ENCODE results near the gene CDAN1. TPM values are rescaled to one million over a fixed set of nuclear protein-coding genes. Genes with fewer than 3 reads are reported as not detected.
"Not testable (repeated sequence)": the region's sequence is repeated elsewhere in the genome, so short reads cannot be mapped to it uniquely, and the experiment has no call there.

The CDAN1 gene
- polyA plus RNA-seq (2012; ENCODE audit: low read depth, missing spikeins): 5.0 TPM

DNA sequence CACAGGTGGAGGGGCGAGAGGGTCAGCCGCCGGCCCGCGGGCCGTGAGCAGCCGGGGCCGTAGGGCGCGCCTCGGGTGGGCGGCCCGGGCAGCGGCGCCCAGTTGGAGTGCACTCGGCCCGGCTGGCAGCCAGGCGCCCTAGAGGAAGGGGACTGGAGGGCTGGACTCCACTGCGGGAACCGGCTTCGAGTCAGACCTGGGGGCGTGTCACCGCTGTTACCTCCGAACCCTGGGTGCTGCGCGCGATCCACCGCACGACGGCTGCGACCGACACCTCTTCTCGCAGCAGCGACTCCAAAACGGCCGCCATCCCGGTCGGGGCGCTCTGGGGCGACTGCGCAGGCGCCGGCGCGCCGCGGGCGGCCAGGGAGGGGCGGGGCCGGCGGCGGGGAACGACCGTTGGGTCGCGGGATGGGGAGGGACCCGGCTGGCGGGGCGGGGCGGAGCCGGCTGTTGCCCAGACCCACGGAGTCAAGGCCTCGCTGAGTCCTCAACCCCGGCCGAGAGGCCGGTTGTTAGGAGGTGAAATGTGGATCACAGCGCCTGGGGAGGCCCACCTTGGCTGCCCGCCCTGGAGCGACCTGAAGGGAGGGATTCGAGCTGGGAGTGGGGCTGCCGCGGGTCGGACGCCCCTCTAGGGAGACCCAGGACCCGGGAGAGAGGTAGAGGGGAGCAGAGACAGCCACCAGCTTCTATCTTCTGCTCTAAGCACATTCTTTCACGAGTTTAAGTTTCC is at the start of gene CDAN1:
Gene CDAN1 (minus strand): TSS at position 336 of the 736 bp plus-strand sequence. CDS start 26 bp downstream, at position 310.
- DNase-seq (ENCODE audit: insufficient read length, low spot score): peak; percentile 99
- peak; percentile 97 for FAIRE-seq
- TF ChIP-seq POU2F2 (IDR thresholded peaks at IDR 0.05; ENCODE audit: low read depth, low read length) (no peak), POLR2AphosphoS5 (IDR thresholded peaks at IDR 0.05; ENCODE audit: low read depth, low read length) (peak; percentile 69), SPI1 (IDR thresholded peaks at IDR 0.05; ENCODE audit: low read depth, low read length) (no peak), POLR2A (IDR thresholded peaks at IDR 0.05; ENCODE audit: low read depth, low read length) (peak; percentile 58), TAF1 (IDR thresholded peaks at IDR 0.05; ENCODE audit: low read depth, low read length) (peak; percentile 62; the same call in 1 of the 2 replicates), PAX5 (IDR thresholded peaks at IDR 0.05; ENCODE audit: insufficient read depth, low read length, severe bottlenecking) (no peak)

GRCh38 chr15:42785569-42785968 is 48.6 kb upstream of the CDAN1 start:
- FAIRE-seq: peak; percentile 33
- TF ChIP-seq SPI1 (IDR thresholded peaks at IDR 0.05; ENCODE audit: low read depth, low read length): no peak
- TF ChIP-seq POLR2A (IDR thresholded peaks at IDR 0.05; ENCODE audit: low read depth, low read length): no peak
- no peak for TF ChIP-seq POU2F2 (IDR thresholded peaks at IDR 0.05; ENCODE audit: low read depth, low read length)
- TF ChIP-seq PAX5 (IDR thresholded peaks at IDR 0.05; ENCODE audit: insufficient read depth, low read length, severe bottlenecking): no peak
- no peak for TF ChIP-seq POLR2AphosphoS5 (IDR thresholded peaks at IDR 0.05; ENCODE audit: low read depth, low read length)
- TF ChIP-seq TAF1 (IDR thresholded peaks at IDR 0.05; ENCODE audit: low read depth, low read length): no peak
- DNase-seq (ENCODE audit: insufficient read length, low spot score): no peak

DNA sequence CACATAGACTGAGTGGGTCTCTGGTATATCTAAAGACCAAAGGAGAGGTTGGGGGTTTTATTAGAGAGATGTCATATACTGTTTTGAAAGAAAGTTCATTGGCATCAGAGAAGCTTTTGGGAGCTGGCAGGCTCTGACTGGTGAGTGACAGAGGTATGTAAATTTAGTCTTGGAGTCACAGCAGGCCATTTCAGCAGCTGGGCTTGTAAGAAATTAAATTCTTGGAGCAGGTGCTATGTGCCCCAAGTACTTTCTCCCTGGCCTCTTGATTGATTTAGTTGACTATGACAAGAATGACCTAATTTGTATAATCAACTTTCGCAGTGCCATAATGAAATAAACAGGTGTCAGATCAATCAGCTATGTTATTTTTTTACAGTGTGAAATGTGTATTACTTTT is 47.8 kb upstream of the CDAN1 start:
- DNase-seq (ENCODE audit: insufficient read length, low spot score) (no peak), FAIRE-seq (no peak)
- TF ChIP-seq POU2F2 (IDR thresholded peaks at IDR 0.05; ENCODE audit: low read depth, low read length) (no peak), POLR2AphosphoS5 (IDR thresholded peaks at IDR 0.05; ENCODE audit: low read depth, low read length) (no peak), PAX5 (IDR thresholded peaks at IDR 0.05; ENCODE audit: insufficient read depth, low read length, severe bottlenecking) (no peak), SPI1 (IDR thresholded peaks at IDR 0.05; ENCODE audit: low read depth, low read length) (no peak), TAF1 (IDR thresholded peaks at IDR 0.05; ENCODE audit: low read depth, low read length) (no peak), POLR2A (IDR thresholded peaks at IDR 0.05; ENCODE audit: low read depth, low read length) (no peak)

DNA sequence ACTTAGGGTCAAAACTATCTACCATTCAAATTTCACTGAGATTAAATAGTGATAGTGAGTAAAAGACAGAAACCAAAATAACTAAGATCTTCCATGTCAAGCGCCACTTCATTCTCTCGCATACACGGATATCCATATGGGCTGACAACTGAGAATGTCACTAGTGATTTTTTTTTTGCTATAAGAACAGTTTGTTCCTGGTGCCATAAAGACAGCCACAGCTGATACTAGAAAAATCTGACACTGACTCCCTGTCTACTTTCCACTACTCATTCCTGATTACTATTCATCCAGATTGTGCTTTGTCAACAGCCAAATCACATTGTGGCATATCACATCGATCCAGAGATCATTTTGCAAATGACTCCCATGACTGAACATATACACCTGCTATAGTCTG is 45.8 kb upstream of the CDAN1 start:
- FAIRE-seq (no peak), DNase-seq (ENCODE audit: insufficient read length, low spot score) (no peak)
- TF ChIP-seq SPI1 (IDR thresholded peaks at IDR 0.05; ENCODE audit: low read depth, low read length) (no peak), TAF1 (IDR thresholded peaks at IDR 0.05; ENCODE audit: low read depth, low read length) (no peak), POU2F2 (IDR thresholded peaks at IDR 0.05; ENCODE audit: low read depth, low read length) (no peak), POLR2AphosphoS5 (IDR thresholded peaks at IDR 0.05; ENCODE audit: low read depth, low read length) (no peak), PAX5 (IDR thresholded peaks at IDR 0.05; ENCODE audit: insufficient read depth, low read length, severe bottlenecking) (no peak), POLR2A (IDR thresholded peaks at IDR 0.05; ENCODE audit: low read depth, low read length) (no peak)

- TF ChIP-seq PAX5 (IDR thresholded peaks at IDR 0.05; ENCODE audit: insufficient read depth, low read length, severe bottlenecking) (no peak), POU2F2 (IDR thresholded peaks at IDR 0.05; ENCODE audit: low read depth, low read length) (no peak), SPI1 (IDR thresholded peaks at IDR 0.05; ENCODE audit: low read depth, low read length) (no peak), TAF1 (IDR thresholded peaks at IDR 0.05; ENCODE audit: low read depth, low read length) (no peak), POLR2A (IDR thresholded peaks at IDR 0.05; ENCODE audit: low read depth, low read length) (no peak), POLR2AphosphoS5 (IDR thresholded peaks at IDR 0.05; ENCODE audit: low read depth, low read length) (no peak)
- DNase-seq (ENCODE audit: insufficient read length, low spot score) (no peak), FAIRE-seq (no peak)
These were observed 38.5 kb upstream of the CDAN1 start for GRCh38 chr15:42775416-42775815.

DNA sequence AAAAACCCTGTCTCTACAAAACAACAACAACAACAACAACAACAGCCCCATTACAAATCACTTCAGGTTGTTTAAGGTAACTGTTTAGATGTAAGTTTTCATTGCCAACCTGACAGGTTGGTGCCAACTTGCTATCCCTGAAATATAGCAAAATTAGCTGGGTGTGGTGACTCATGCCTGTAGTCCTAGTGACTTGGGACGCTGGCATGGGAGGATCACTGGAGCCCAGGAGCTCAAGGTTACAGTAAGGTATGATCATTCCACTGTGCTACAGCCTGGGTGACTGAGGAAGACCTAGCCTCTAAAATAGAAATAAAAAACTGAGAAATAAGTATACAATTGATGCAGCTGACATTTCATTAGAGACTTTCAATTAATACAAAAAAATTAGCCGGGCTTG is 36.0 kb upstream of the CDAN1 start:
- DNase-seq (ENCODE audit: insufficient read length, low spot score): no peak
- TF ChIP-seq TAF1 (IDR thresholded peaks at IDR 0.05; ENCODE audit: low read depth, low read length) (no peak), POU2F2 (IDR thresholded peaks at IDR 0.05; ENCODE audit: low read depth, low read length) (no peak), POLR2AphosphoS5 (IDR thresholded peaks at IDR 0.05; ENCODE audit: low read depth, low read length) (no peak), SPI1 (IDR thresholded peaks at IDR 0.05; ENCODE audit: low read depth, low read length) (no peak), POLR2A (IDR thresholded peaks at IDR 0.05; ENCODE audit: low read depth, low read length) (no peak), PAX5 (IDR thresholded peaks at IDR 0.05; ENCODE audit: insufficient read depth, low read length, severe bottlenecking) (no peak)
- FAIRE-seq: no peak

DNA sequence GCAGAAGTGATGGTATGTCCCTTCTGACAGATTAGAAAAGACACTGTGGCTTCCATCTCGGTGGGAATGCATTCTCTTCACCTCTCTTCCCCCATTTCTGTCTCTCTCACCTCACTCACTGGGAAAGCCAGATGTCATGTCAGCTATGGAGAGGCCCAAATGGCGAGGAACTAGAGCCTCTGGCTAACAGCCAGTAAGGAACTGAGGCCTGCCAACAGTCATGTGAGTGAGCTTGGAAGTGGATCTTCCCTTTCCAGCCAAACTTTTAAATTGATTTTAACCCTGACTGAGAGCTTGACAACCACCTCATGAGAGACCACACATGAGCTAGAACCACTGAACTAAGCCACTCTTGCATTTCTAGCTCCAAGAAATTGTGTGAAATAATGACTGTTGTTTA is 35.2 kb upstream of the CDAN1 start:
- DNase-seq (ENCODE audit: insufficient read length, low spot score): no peak
- no peak for TF ChIP-seq POU2F2 (IDR thresholded peaks at IDR 0.05; ENCODE audit: low read depth, low read length)
- TF ChIP-seq POLR2A (IDR thresholded peaks at IDR 0.05; ENCODE audit: low read depth, low read length): no peak
- TF ChIP-seq PAX5 (IDR thresholded peaks at IDR 0.05; ENCODE audit: insufficient read depth, low read length, severe bottlenecking): no peak
- no peak for TF ChIP-seq POLR2AphosphoS5 (IDR thresholded peaks at IDR 0.05; ENCODE audit: low read depth, low read length)
- TF ChIP-seq SPI1 (IDR thresholded peaks at IDR 0.05; ENCODE audit: low read depth, low read length): no peak
- TF ChIP-seq TAF1 (IDR thresholded peaks at IDR 0.05; ENCODE audit: low read depth, low read length): no peak
- FAIRE-seq: no peak

DNA sequence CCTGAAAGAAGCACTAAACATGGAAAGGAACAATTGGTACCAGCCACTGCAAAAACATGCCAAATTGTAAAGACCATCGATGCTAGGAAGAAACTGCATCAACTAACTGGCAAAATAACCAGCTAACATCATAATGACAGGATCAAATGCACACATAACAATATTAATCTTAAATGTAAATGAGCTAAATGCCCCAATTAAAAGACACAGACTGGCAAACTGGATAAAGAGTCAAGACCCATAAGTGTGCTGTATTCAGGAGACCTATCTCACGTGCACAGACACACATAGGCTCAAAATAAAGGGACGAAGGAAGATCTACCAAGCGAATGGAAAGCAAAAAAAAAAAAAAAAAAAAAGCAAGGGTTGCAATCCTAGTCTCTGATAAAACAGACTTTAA is 29.2 kb upstream of the CDAN1 start:
- DNase-seq (ENCODE audit: insufficient read length, low spot score); FAIRE-seq: not testable (repeated sequence)

GRCh38 chr15:42764154-42764731 is 27.3 kb upstream of the CDAN1 start:
- FAIRE-seq; DNase-seq (ENCODE audit: insufficient read length, low spot score): not testable (repeated sequence)

DNA sequence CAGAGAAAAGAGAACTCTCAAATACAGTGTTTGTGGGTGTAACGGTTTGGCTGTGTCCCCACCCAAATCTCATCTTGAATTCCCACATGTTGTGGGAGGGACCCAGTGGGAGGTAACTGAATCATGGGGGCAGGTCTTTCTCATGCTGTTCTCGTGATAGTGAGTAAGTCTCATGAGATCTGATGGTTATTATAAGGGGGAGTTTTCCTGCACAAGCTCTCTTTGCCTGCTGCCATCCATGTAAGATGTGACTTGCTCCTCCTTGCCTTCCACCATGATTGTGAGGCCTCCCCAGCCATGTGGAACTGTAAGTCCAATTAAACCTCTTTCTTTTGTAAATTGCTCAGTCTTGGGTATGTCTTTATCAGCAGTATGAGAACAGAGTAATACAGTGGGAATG is 24.9 kb upstream of the CDAN1 start:
- not testable (repeated sequence) for FAIRE-seq; DNase-seq (ENCODE audit: insufficient read length, low spot score)
